Skeletal muscle tissue (tissue), 4 donors: Measurements from ENCODE around the gene LIMK1. TPM values are rescaled to one million over a fixed set of nuclear protein-coding genes. Genes with fewer than 3 reads are reported as not detected.
A peak's percentile ranks its signal among the peaks of the same experiment; 100 is the strongest.
"Not testable (repeated sequence)": the region's sequence is repeated elsewhere in the genome, so short reads cannot be mapped to it uniquely, and the experiment has no call there.

Source experiments
- H3K27ac ChIP-seq: one replicate; pipeline ENCODE4 v1.7.0; 2013; ENCODE audit warnings: mild to moderate bottlenecking, low read depth, low read length, inconsistent platforms
- H3K27me3 ChIP-seq, 3 donors: one replicate each; pipeline ENCODE4 v1.7.0; 2013; ENCODE audit warnings: low read length in 3 of 3; ENCODE audit not compliant: control insufficient read depth in 3 of 3, insufficient read depth in 3 of 3
- H3K36me3 ChIP-seq, 3 donors: one replicate each; pipeline ENCODE4 v1.7.0; 2013; ENCODE audit warnings: low read length in 3 of 3; ENCODE audit not compliant: control insufficient read depth in 3 of 3, insufficient read depth in 3 of 3
- H3K4me1 ChIP-seq, 3 donors: one replicate each; pipeline ENCODE4 v1.7.0; 2013; ENCODE audit warnings: low read length in 3 of 3, mild to moderate bottlenecking in 3 of 3; ENCODE audit not compliant: control insufficient read depth in 3 of 3, insufficient read depth in 3 of 3
- H3K4me3 ChIP-seq, 3 donors: one replicate each; pipeline ENCODE4 v1.7.0; 2013; ENCODE audit warnings: low read length in 3 of 3
- H3K9ac ChIP-seq, 3 donors: one replicate each; pipeline ENCODE4 v1.7.0; 2013; ENCODE audit warnings: low read length in 3 of 3, mild to moderate bottlenecking in 3 of 3, moderate library complexity in 2 of 3, low read depth in 1 of 3
- H3K9me3 ChIP-seq, 3 donors: one replicate each; pipeline ENCODE4 v1.7.0; 2013; ENCODE audit warnings: low read length in 3 of 3; ENCODE audit not compliant: control insufficient read depth in 3 of 3
- total RNA-seq: library from RNA; depleted of rRNA; stranded (reverse); fragments of >200 nt; gene quantifications from one replicate; pipeline ENCODE4 v1.2.3, GENCODE V29; 2014
- donor health status: Osteomylitis.

The LIMK1 gene
- total RNA-seq, 1 donor from 2014 or later = 4.7 TPM

DNA sequence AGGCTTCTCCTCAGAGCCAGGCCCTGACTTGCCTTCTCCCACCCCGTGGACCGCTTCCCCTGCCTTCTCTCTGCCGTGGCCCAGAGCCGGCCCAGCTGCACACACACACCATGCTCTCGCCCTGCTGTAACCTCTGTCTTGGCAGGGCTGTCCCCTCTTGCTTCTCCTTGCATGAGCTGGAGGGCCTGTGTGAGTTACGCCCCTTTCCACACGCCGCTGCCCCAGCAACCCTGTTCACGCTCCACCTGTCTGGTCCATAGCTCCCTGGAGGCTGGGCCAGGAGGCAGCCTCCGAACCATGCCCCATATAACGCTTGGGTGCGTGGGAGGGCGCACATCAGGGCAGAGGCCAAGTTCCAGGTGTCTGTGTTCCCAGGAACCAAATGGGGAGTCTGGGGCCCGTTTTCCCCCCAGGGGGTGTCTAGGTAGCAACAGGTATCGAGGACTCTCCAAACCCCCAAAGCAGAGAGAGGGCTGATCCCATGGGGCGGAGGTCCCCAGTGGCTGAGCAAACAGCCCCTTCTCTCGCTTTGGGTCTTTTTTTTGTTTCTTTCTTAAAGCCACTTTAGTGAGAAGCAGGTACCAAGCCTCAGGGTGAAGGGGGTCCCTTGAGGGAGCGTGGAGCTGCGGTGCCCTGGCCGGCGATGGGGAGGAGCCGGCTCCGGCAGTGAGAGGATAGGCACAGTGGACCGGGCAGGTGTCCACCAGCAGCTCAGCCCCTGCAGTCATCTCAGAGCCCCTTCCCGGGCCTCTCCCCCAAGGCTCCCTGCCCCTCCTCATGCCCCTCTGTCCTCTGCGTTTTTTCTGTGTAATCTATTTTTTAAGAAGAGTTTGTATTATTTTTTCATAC lies 38.0 kb downstream of the LIMK1 start:
- no peaks in the 10 kb centered on the region for H3K4me1 ChIP-seq
- no peaks in the 10 kb centered on the region for H3K27me3 ChIP-seq
- peaks cover 22 to 31% (median 30%) of the 10 kb centered on the region in 3 donors for H3K36me3 ChIP-seq

DNA sequence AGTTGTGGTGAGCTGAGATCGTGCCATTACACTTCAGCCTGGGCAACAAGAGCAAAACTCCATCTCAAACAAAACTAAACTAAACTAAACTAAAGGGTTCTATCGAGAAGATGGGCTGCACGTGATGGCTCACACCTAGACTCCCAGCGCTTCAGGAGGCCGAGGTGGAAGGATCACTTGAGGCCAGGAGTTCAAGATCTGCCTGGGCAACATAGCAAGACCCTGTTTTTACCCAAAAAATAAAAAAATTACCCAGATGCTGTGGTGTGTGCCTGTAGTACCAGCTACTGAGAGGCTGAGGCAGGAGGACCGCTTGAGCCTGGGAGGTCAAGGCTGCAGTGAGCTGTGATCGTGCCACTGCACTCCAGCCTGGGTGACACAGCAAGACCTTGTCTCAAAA lies 40.3 kb downstream of the LIMK1 start:
- H3K9me3 ChIP-seq, H3K4me3 ChIP-seq, H3K27me3 ChIP-seq, H3K27ac ChIP-seq, H3K9ac ChIP-seq, H3K4me1 ChIP-seq: not testable (repeated sequence)
- peaks cover 17 to 23% (median 22%) of the 10 kb centered on the region in 3 donors for H3K36me3 ChIP-seq

More for the DNA sequence above, 38.0 kb downstream of the LIMK1 start:
- Histone ChIP-seq H3K9ac (no peak overlapping the region), H3K27ac (no peak overlapping the region), H3K4me3 (no peak overlapping the region), H3K9me3 (peaks cover 0 to 3% (median 0%) of the 10 kb centered on the region in 3 donors)

DNA sequence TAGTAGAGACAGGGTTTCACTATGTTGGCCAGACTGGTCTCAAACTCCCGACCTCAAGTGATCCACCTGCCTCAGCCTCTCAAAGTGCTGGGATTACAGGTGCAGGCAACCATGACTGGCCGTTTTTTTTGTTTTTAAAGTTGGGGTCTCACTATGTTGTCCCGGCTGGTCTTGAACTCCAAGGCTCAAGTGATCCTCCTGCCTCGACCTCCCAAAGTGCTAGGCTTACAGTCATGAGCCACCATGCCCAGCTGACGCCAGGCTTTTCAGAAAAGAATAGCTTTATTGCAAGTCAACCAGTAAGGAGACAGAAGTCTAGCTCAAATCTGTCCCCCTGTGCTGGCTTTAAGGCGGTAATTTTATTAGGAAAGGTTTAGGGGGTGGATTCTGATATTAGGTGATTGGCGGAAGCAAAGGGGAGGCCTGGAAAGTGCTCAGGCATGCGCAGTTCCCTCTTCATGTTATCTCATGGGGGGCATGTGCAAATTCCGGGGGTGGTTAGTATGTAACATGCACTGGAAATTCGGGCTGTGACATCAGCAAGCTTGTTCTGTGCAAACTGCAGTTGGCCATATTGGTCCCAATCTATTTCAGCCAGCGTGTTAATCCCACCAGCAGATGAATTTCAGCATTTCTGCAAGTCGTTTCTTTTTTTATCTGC lies 42.7 kb downstream of the LIMK1 start:
- H3K36me3 ChIP-seq = peaks cover 3 to 5% (median 5%) of the 10 kb centered on the region in 3 donors
- H3K9me3 ChIP-seq = no peaks in the 10 kb centered on the region
- H3K27me3 ChIP-seq = no peaks in the 10 kb centered on the region
- no peaks in the 10 kb centered on the region for H3K4me1 ChIP-seq
- H3K4me3 ChIP-seq = no peak overlapping the region
- no peak overlapping the region for H3K27ac ChIP-seq
- no peak overlapping the region for H3K9ac ChIP-seq

DNA sequence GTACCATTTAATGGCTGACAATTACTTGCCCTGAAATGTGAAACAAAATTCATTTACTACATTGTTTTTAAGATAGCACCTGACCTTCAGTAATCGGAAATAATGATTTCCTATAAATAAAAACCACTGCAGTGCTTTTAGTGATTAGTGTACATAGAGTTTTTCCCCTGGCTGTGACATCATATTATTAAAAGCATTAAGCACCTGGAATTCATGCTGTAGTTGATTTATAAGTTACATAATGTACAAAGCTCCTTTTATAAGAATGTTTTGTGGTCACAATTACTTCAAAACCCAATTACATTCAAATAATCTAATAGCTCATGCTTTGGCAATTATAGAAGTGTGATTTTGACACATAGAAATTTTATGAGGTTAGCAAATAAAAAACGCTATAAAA lies 46.3 kb downstream of the LIMK1 start:
- H3K4me3 ChIP-seq = no peak overlapping the region
- no peaks in the 10 kb centered on the region for H3K36me3 ChIP-seq
- H3K9me3 ChIP-seq = no peaks in the 10 kb centered on the region
- no peak overlapping the region for H3K9ac ChIP-seq
- no peaks in the 10 kb centered on the region for H3K4me1 ChIP-seq
- no peaks in the 10 kb centered on the region for H3K27me3 ChIP-seq
- H3K27ac ChIP-seq = no peak overlapping the region

DNA sequence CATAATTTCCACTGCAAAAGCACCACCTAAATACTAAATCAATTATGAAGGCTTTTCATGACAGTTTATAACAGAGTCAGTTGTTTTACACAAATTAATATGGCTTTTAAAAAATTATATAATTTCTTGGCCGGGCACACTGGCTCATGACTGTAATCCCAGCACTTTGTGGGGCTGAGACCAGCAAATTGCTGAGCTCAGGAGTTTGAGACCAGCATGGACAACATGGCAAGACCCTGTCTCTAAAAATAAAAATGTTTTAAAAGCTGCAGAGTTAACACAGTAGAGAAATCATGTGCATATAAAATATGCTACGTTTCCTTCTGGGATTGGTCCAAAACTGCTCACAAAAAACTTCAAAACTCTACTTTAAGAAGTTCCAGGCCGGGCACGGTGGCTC lies 46.9 kb downstream of the LIMK1 start:
- no peaks in the 10 kb centered on the region for H3K9me3 ChIP-seq
- H3K36me3 ChIP-seq = no peaks in the 10 kb centered on the region
- H3K27ac ChIP-seq = no peak overlapping the region
- no peak overlapping the region for H3K9ac ChIP-seq
- no peaks in the 10 kb centered on the region for H3K4me1 ChIP-seq
- H3K4me3 ChIP-seq = no peak overlapping the region
- H3K27me3 ChIP-seq = no peaks in the 10 kb centered on the region

DNA sequence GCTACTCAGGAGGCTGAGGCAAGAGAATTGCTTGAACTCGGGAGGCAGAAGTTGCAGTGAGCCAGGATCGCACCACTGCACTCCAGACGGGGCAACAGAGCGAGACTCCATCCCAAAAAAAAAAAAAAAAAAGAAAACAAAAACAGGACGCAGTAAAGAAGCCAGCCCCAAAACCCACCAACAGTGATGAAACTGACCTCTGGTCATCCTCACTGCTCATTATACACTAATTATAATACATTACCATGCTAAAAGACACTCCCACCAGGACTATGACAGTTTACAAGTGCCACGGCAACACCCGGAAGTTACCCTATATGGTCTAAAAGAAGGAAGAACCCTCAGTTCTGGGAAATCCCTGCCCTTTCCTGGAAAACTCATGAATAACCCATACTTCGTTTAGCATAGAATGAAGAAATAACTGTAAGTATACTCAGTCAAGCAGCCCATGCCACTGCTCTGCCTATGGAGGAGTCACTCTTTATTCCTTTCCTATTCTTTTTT lies 50.6 kb downstream of the LIMK1 start:
- no peak overlapping the region for H3K27ac ChIP-seq

DNA sequence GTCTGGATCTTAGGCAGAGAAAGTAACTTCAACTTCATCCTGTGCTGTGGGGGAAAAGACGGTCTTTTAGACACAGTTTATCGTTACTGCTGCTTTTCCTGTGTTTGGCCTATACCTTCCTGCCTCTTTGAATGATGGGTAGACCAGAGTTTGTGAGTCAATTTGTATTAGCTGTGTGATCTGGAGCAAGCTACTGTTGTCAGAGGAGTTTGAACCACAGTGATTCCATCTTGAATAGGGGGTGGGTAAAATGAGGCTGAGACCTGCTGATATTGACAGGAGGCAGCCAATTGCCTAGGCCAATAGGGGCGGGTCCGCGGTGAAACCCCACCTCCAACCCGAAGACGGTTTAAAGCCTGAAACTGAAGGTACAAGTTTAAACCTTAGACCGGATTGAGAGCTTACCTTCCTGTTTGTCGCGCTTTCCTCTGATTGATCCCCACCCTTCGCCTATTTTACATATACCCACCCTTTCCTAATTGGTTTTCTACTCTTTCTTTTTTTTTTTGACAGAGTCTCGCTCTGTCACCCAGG lies 54.8 kb downstream of the LIMK1 start:
- Histone ChIP-seq H3K27ac (no peak overlapping the region), H3K27me3 (no peaks in the 10 kb centered on the region), H3K4me1 (peaks cover 0 to 8% (median 5%) of the 10 kb centered on the region in 3 donors), H3K36me3 (no peaks in the 10 kb centered on the region), H3K4me3 (no peak overlapping the region), H3K9me3 (no peaks in the 10 kb centered on the region), H3K9ac (no peak overlapping the region)

More for the DNA sequence above, 50.6 kb downstream of the LIMK1 start:
- no peaks in the 10 kb centered on the region for H3K27me3 ChIP-seq
- no peaks in the 10 kb centered on the region for H3K36me3 ChIP-seq
- no peak overlapping the region for H3K4me3 ChIP-seq
- H3K9me3 ChIP-seq = no peaks in the 10 kb centered on the region
- no peak overlapping the region for H3K9ac ChIP-seq
- peaks cover 0 to 1% (median 0%) of the 10 kb centered on the region in 3 donors for H3K4me1 ChIP-seq

DNA sequence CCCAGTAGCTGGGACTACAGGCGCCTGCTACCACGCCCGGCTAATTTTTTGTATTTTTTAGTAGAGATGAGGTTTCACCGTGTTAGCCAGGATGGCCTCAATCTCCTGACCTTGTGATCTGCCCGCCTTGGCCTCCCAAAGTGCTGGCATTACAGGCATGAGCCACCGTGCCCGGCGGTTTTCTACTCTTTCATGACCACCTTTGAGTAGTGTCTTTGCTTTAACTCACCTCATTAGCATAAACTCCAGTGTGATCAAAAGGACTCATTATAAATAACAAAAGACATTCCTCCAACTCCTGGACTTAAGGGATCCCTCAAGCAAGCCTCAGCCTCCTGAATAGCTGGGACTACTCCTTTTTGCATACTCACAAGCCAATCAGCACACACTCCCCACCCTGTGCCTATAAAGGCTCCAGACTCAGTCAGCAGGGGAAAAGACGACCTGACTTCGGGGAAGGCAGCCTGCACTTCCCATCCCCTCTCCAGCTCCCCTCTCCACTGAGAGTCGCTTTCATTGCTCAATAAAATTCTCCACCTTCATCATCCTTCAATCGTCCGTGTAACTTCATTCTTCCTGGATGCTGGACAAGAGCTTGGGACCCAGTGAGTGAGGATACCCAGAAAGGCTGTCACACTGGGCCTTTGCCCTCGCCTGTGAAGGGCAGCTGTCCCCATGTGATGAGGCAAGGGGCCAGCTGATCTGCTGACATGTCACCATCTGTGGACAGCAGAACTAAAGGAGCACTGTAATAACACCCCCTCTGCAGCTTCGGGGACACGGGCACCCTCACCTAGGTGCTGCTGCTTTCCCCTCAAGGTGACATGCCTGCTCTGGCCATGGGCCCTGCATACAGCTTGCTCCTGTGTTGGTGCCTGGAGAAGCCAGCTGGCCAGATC lies 55.6 kb downstream of the LIMK1 start:
- H3K4me1 ChIP-seq = peaks cover 0 to 8% (median 5%) of the 10 kb centered on the region in 3 donors
- H3K27me3 ChIP-seq = no peaks in the 10 kb centered on the region
- no peaks in the 10 kb centered on the region for H3K36me3 ChIP-seq
- H3K27ac ChIP-seq = no peak overlapping the region
- H3K9me3 ChIP-seq = no peaks in the 10 kb centered on the region
- H3K9ac ChIP-seq = peak overlapping the region in 1 of 3 donors; percentile 57
- H3K4me3 ChIP-seq = no peak overlapping the region

DNA sequence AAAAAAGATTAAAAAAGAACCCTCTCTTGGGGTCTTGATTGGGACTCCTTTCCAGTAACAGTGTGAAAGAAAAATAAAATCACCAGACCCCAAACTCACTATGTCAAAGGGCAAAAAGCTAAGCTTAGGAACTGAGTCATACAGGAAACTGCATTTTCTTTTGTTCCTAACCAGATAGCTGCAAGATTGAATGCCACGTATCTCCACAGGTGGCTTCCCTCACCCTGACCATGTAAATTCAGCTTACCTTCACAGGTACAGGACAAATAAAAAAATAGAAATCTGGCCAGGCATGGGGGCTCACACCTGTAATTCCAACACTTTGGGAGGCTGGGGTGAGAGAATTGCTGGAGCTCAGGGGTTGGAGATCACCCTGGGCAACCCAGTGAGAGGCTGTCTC lies 58.1 kb downstream of the LIMK1 start:
- no peak overlapping the region for H3K4me3 ChIP-seq
- H3K27me3 ChIP-seq = no peaks in the 10 kb centered on the region
- H3K36me3 ChIP-seq = no peaks in the 10 kb centered on the region
- peaks cover 0 to 8% (median 5%) of the 10 kb centered on the region in 3 donors for H3K4me1 ChIP-seq
- no peak overlapping the region for H3K9ac ChIP-seq
- H3K27ac ChIP-seq = no peak overlapping the region
- no peaks in the 10 kb centered on the region for H3K9me3 ChIP-seq
